Thoracic aorta (tissue), 2 donors: ENCODE data around the gene LARP6. TPM values are rescaled to one million over a fixed set of nuclear protein-coding genes. Genes with fewer than 3 reads are reported as not detected.

Experiments used
- ATAC-seq: fragments of 150-250 bp; one replicate; pipeline ENCODE4 v1.8.0; 2017; ENCODE audit warnings: low read depth; ENCODE audit not compliant: insufficient number of reproducible peaks, low FRiP score
- DNase-seq: peaks from one replicate; pipeline ENCODE4 v3.0.0-alpha.2; 2020; ENCODE audit warnings: low spot score
- H3K27ac ChIP-seq, 2 donors: fragments of 200-600 bp; sonication (generic); 1 replicate in 1 of 2; 2 replicates in 1 of 2; pipeline ENCODE4 v1.5.1; 2016; ENCODE audit warnings: mild to moderate bottlenecking in 2 of 2, moderate library complexity in 2 of 2
- H3K27me3 ChIP-seq: fragments of 200-600 bp; sonication (generic); replicated peaks from 2 replicates; pipeline ENCODE4 v1.6.0; 2016; ENCODE audit warnings: mild to moderate bottlenecking; ENCODE audit not compliant: insufficient read depth
- H3K36me3 ChIP-seq: fragments of 200-600 bp; sonication (generic); one replicate; pipeline ENCODE4 v1.5.1; 2016
- H3K4me1 ChIP-seq, 2 donors: fragments of 200-600 bp; sonication (generic); 1 replicate in 1 of 2; 2 replicates in 1 of 2; pipeline versions ENCODE4 v1.5.1 to v1.6.0; 2016; ENCODE audit warnings: low read depth in 2 of 2, mild to moderate bottlenecking in 1 of 2; ENCODE audit not compliant: control insufficient read depth in 1 of 2
- H3K4me3 ChIP-seq: fragments of 200-600 bp; sonication (generic); 2 replicates; pipeline ENCODE4 v1.5.1; 2016; ENCODE audit warnings: mild to moderate bottlenecking
- H3K9me3 ChIP-seq: fragments of 200-600 bp; sonication (generic); 2 replicates; pipeline ENCODE4 v1.5.1; 2016
- CTCF ChIP-seq: fragments of 200-600 bp; sonication (generic); IDR thresholded peaks from one replicate; pipeline ENCODE4 v1.5.1; 2019; ENCODE audit warnings: antibody characterized with exemption
- total RNA-seq, 2 donors: library from RNA; depleted of rRNA; stranded (reverse); fragments of >200 nt; gene quantifications; one replicate each; pipeline versions ENCODE4 v1.1.0 to v1.2.3, GENCODE V29; 2016

Gene LARP6
- total RNA-seq, 2 donors from 2014 or later: 43.3 to 92.6 TPM

GRCh38 chr15:70797464-70797863 is 56.5 kb downstream of the LARP6 start:
- no peak for ATAC-seq
- no peaks in the 10 kb centered on the region for H3K9me3 ChIP-seq
- no peak for TF ChIP-seq CTCF

GRCh38 chr15:70796516-70797310 is 57.2 kb downstream of the LARP6 start:
- TF ChIP-seq CTCF: no peak
- Histone ChIP-seq H3K27ac (no peak overlapping the region), H3K9me3 (no peaks in the 10 kb centered on the region), H3K4me1 (peaks cover 12 to 33% of the 10 kb centered on the region in 2 donors), H3K4me3 (no peak overlapping the region), H3K36me3 (no peaks in the 10 kb centered on the region), H3K27me3 (no peaks in the 10 kb centered on the region)
- DNase-seq: no peak
- ATAC-seq: no peak

More at GRCh38 chr15:70797464-70797863, 56.5 kb downstream of the LARP6 start:
- no peak for DNase-seq
- Histone ChIP-seq H3K4me3 (no peak overlapping the region), H3K27me3 (no peaks in the 10 kb centered on the region), H3K36me3 (no peaks in the 10 kb centered on the region), H3K4me1 (peaks cover 12 to 33% of the 10 kb centered on the region in 2 donors), H3K27ac (no peak overlapping the region)

DNA sequence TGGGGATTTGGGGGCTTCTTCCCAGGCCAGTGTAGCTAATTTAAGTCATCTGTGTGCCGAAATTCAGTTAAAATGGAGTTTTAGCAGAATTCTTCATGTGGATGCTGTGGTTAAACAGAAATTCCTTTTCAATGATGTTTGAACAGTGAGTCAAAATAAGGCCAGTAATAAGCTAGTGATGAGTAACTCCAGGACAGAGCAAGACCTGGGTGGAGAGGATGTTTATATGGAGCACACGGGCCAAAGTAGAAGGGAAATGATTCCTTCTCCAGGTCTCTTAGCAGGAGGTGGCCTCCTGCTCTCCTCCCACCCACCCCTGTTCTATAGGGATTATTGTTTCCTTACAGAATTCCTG is 58.7 kb downstream of the LARP6 start:
- no peaks in the 10 kb centered on the region for H3K27me3 ChIP-seq
- peak overlapping the region; percentile 46 to 52 for H3K27ac ChIP-seq
- DNase-seq (no peak), ATAC-seq (peak; percentile 59)
- TF ChIP-seq CTCF: no peak
- H3K9me3 ChIP-seq: no peaks in the 10 kb centered on the region
- H3K4me1 ChIP-seq: peaks cover 4 to 22% of the 10 kb centered on the region in 2 donors
- H3K4me3 ChIP-seq: no peak overlapping the region
- H3K36me3 ChIP-seq: no peaks in the 10 kb centered on the region

GRCh38 chr15:70794596-70795310 is 59.2 kb downstream of the LARP6 start:
- H3K4me1 ChIP-seq: peaks cover 3 to 16% of the 10 kb centered on the region in 2 donors
- no peak for DNase-seq
- no peaks in the 10 kb centered on the region for H3K36me3 ChIP-seq
- peak overlapping the region; percentile 46 to 52 for H3K27ac ChIP-seq
- no peak overlapping the region for H3K4me3 ChIP-seq
- H3K9me3 ChIP-seq: no peaks in the 10 kb centered on the region
- H3K27me3 ChIP-seq: no peaks in the 10 kb centered on the region
- no peak for TF ChIP-seq CTCF
- no peak for ATAC-seq

GRCh38 chr15:70793694-70794093 is 60.3 kb downstream of the LARP6 start:
- H3K4me1 ChIP-seq: peaks cover 0 to 6% of the 10 kb centered on the region in 2 donors
- no peak for ATAC-seq
- H3K36me3 ChIP-seq: no peaks in the 10 kb centered on the region
- no peak for DNase-seq
- no peak overlapping the region for H3K27ac ChIP-seq
- no peak for TF ChIP-seq CTCF
- no peaks in the 10 kb centered on the region for H3K9me3 ChIP-seq
- H3K4me3 ChIP-seq: no peak overlapping the region
- H3K27me3 ChIP-seq: no peaks in the 10 kb centered on the region
